GM12864 (cell line): ENCODE data around the gene RBPJL.

Source experiments
- DNase-seq: peaks from one replicate; pipeline ENCODE4 v3.0.0-alpha.2; 2011; ENCODE audit warnings: low read depth
- H3K4me3 ChIP-seq: 2 replicates; pipeline ENCODE4 v1.5.1; 2011; ENCODE audit warnings: mild to moderate bottlenecking, low read depth, low read length, control low read depth
- CTCF ChIP-seq: IDR thresholded peaks from 2 replicates; pipeline ENCODE4 v1.5.1; 2011; ENCODE audit warnings: low read depth, mild to moderate bottlenecking, moderate library complexity, low read length, control low read depth, inconsistent platforms; ENCODE audit errors: missing control alignments

Gene RBPJL

GRCh38 chr20:45268531-45268930, 38.1 kb upstream of the RBPJL start:
- no peak for DNase-seq
- TF ChIP-seq CTCF = no peak

GRCh38 chr20:45269056-45269455, 37.6 kb upstream of the RBPJL start:
- no peak for DNase-seq
- H3K4me3 ChIP-seq = no peak overlapping the region
- TF ChIP-seq CTCF = no peak

More at GRCh38 chr20:45268531-45268930, 38.1 kb upstream of the RBPJL start:
- H3K4me3 ChIP-seq = no peak overlapping the region

GRCh38 chr20:45269754-45270270, 36.8 kb upstream of the RBPJL start:
- H3K4me3 ChIP-seq = no peak overlapping the region
- no peak for DNase-seq
- TF ChIP-seq CTCF = no peak

- H3K4me3 ChIP-seq = no peak overlapping the region
- no peak for DNase-seq
- no peak for TF ChIP-seq CTCF
These were observed 31.3 kb upstream of the RBPJL start for GRCh38 chr20:45275338-45275737.

- no peak overlapping the region for H3K4me3 ChIP-seq
- TF ChIP-seq CTCF = no peak
- DNase-seq = no peak
These were observed 26.6 kb upstream of the RBPJL start for GRCh38 chr20:45279992-45280391.

- no peak overlapping the region for H3K4me3 ChIP-seq
- no peak for DNase-seq
- TF ChIP-seq CTCF = no peak
These were observed 23.7 kb upstream of the RBPJL start for GRCh38 chr20:45282700-45283550.
